IMR-90 (cell line): ENCODE results near the gene SP3. TPM values are rescaled to one million over a fixed set of nuclear protein-coding genes. Genes with fewer than 3 reads are reported as not detected.

Experiments
- ATAC-seq: fragments of 200-7000 bp; cut with Tn5 transposase; 2 replicates; pipeline ENCODE4 v1.9.1; 2020; ENCODE audit warnings: low read depth, mild to moderate bottlenecking, moderate library complexity
- BruUV-seq: library from RNA; stranded (reverse); fragments of 400-500 nt; replicated peaks from 2 replicates; lab custom pipeline; 2021; lab: Mats Ljungman, UMichigan
- CTCF ChIA-PET: fragments of 300-600 bp; formaldehyde crosslinking; extraction: SDS; loops from one replicate; lab custom pipeline; 2021; ENCODE audit warnings: antibody characterized with exemption; lab: Yijun Ruan, JAX
- POLR2A ChIA-PET: fragments of 300-600 bp; sonication (Branson Sonifier 250); formaldehyde crosslinking; loops from one replicate; lab custom pipeline; 2022; ENCODE audit warnings: antibody characterized with exemption; ENCODE audit not compliant: unreplicated experiment; lab: Charles Lee
- DNase-seq: peaks from one replicate; pipeline ENCODE4 v3.0.0; 2013
- H2AFZ ChIP-seq: replicated peaks from 2 replicates; pipeline ENCODE3; 2013; ENCODE audit warnings: low read length, mild to moderate bottlenecking; ENCODE audit not compliant: poor library complexity
- H2AK5ac ChIP-seq: 2 replicates; pipeline ENCODE4 v1.6.1; 2013; ENCODE audit warnings: low read depth, low read length, inconsistent platforms
- H2AK9ac ChIP-seq: replicated peaks from 2 replicates; pipeline ENCODE3; 2013; ENCODE audit warnings: mild to moderate bottlenecking, low read depth, low read length, moderate library complexity; ENCODE audit not compliant: poor library complexity
- H2BK120ac ChIP-seq: 2 replicates; pipeline ENCODE4 v1.6.1; 2013; ENCODE audit warnings: low read depth, low read length, inconsistent platforms
- H2BK15ac ChIP-seq: 3 replicates; pipeline ENCODE4 v1.6.1; 2013; ENCODE audit warnings: low read depth, low read length, inconsistent platforms
- H2BK20ac ChIP-seq: 2 replicates; pipeline ENCODE4 v1.6.1; 2013; ENCODE audit warnings: low read depth, mild to moderate bottlenecking, inconsistent platforms, low read length, moderate library complexity
- H2BK5ac ChIP-seq: 2 replicates; pipeline ENCODE4 v1.6.1; 2013; ENCODE audit warnings: mild to moderate bottlenecking, low read depth, low read length, inconsistent platforms; ENCODE audit not compliant: poor library complexity, severe bottlenecking
- H3K14ac ChIP-seq: replicated peaks from 2 replicates; pipeline ENCODE4 v1.6.1; 2013; ENCODE audit warnings: low read depth, low read length, inconsistent platforms
- H3K18ac ChIP-seq: 2 replicates; pipeline ENCODE4 v1.6.1; 2013; ENCODE audit warnings: low read depth, low read length, control low read depth
- H3K23ac ChIP-seq: 2 replicates; pipeline ENCODE4 v1.6.1; 2013; ENCODE audit warnings: low read depth, low read length, inconsistent platforms
- H3K27ac ChIP-seq: 2 replicates; pipeline ENCODE4 v1.5.1; 2013; ENCODE audit warnings: mild to moderate bottlenecking, control low read depth, low read length; ENCODE audit not compliant: insufficient read depth
- H3K27me3 ChIP-seq: 2 replicates; pipeline ENCODE4 v1.6.1; 2013; ENCODE audit warnings: low read length; ENCODE audit not compliant: control insufficient read depth, insufficient read depth
- H3K36me3 ChIP-seq: 2 replicates; pipeline ENCODE4 v1.6.1; 2013; ENCODE audit warnings: low read length, mixed read lengths; ENCODE audit not compliant: control insufficient read depth, insufficient read depth
- H3K4ac ChIP-seq: 2 replicates; pipeline ENCODE4 v1.6.1; 2013; ENCODE audit warnings: low read depth, low read length, inconsistent platforms
- H3K4me1 ChIP-seq: 2 replicates; pipeline ENCODE4 v1.6.1; 2013; ENCODE audit warnings: low read length, mixed read lengths; ENCODE audit not compliant: control insufficient read depth, insufficient read depth
- H3K4me2 ChIP-seq: 2 replicates; pipeline ENCODE4 v1.6.1; 2013; ENCODE audit warnings: low read depth, mild to moderate bottlenecking, control low read depth, low read length, moderate library complexity
- H3K4me3 ChIP-seq: 2 replicates; pipeline ENCODE4 v1.5.1; 2013; ENCODE audit warnings: low read depth, mild to moderate bottlenecking, control low read depth, low read length, moderate library complexity; ENCODE audit not compliant: insufficient read depth
- H3K56ac ChIP-seq: 2 replicates; pipeline ENCODE4 v1.6.1; 2013; ENCODE audit warnings: low read length, inconsistent platforms; ENCODE audit not compliant: insufficient read depth; ENCODE audit errors: extremely low read depth
- H3K79me1 ChIP-seq, 2 experiments: 2 replicates each; pipeline ENCODE4 v1.6.1; 2013; ENCODE audit warnings: low read length in 2 of 2, inconsistent platforms in 1 of 2, low read depth in 1 of 2
- H3K9ac ChIP-seq: 2 replicates; pipeline ENCODE4 v1.6.1; 2013; ENCODE audit warnings: low read depth, low read length, control low read depth
- H3K9me1 ChIP-seq: 2 replicates; pipeline ENCODE4 v1.6.1; 2013; ENCODE audit warnings: low read length, inconsistent platforms; ENCODE audit not compliant: insufficient read depth
- H3K9me3 ChIP-seq: 2 replicates; pipeline ENCODE4 v1.6.1; 2013; ENCODE audit warnings: low read length; ENCODE audit not compliant: control insufficient read depth, insufficient read depth
- H4K20me1 ChIP-seq: 2 replicates; pipeline ENCODE4 v1.6.1; 2013; ENCODE audit warnings: low read length, inconsistent platforms; ENCODE audit not compliant: insufficient read depth
- H4K5ac ChIP-seq: 2 replicates; pipeline ENCODE4 v1.6.1; 2013; ENCODE audit warnings: mild to moderate bottlenecking, low read depth, low read length, control low read depth
- H4K8ac ChIP-seq, 2 experiments: 2 replicates each; pipeline ENCODE4 v1.6.1; 2013; ENCODE audit warnings: low read depth in 2 of 2, low read length in 2 of 2, control low read depth in 1 of 2, inconsistent platforms in 1 of 2
- H4K91ac ChIP-seq: 2 replicates; pipeline ENCODE4 v1.6.1; 2013; ENCODE audit warnings: low read depth, low read length, inconsistent platforms; ENCODE audit not compliant: insufficient read depth
- BHLHE40 ChIP-seq: fragments of 150-350 bp; IDR thresholded peaks from 2 replicates; pipeline ENCODE4 v1.6.1; 2016; ENCODE audit warnings: mild to moderate bottlenecking, low read depth, low read length
- CEBPB ChIP-seq: IDR thresholded peaks from 2 replicates; pipeline ENCODE4 v1.6.1; 2012; ENCODE audit warnings: low read depth, low read length, improper control_type of control experiment
- ELK1 ChIP-seq: fragments of 150-350 bp; IDR thresholded peaks from 2 replicates; pipeline ENCODE4 v1.6.1; 2016; ENCODE audit warnings: low read depth, mild to moderate bottlenecking, low read length, moderate library complexity, borderline replicate concordance
- FOS ChIP-seq: fragments of 150-350 bp; IDR thresholded peaks from 2 replicates; pipeline ENCODE4 v1.6.1; 2016; ENCODE audit warnings: low read depth, low read length
- MAFK ChIP-seq: IDR thresholded peaks from 2 replicates; pipeline ENCODE4 v1.6.1; 2012; ENCODE audit warnings: low read depth, low read length, improper control_type of control experiment
- MAZ ChIP-seq: IDR thresholded peaks from 2 replicates; pipeline ENCODE4 v1.6.1; 2012; ENCODE audit warnings: low read depth, mild to moderate bottlenecking, low read length, improper control_type of control experiment, moderate library complexity, borderline replicate concordance
- NFE2L2 ChIP-seq: fragments of 150-350 bp; IDR thresholded peaks from 2 replicates; pipeline ENCODE4 v1.6.1; 2016; ENCODE audit warnings: low read depth, mild to moderate bottlenecking, low read length
- POLR2A ChIP-seq: IDR thresholded peaks from 2 replicates; pipeline ENCODE4 v1.6.1; 2012; ENCODE audit warnings: mild to moderate bottlenecking, low read depth, low read length
- RAD21 ChIP-seq: IDR thresholded peaks from 2 replicates; pipeline ENCODE4 v1.6.1; 2012; ENCODE audit warnings: low read length, improper control_type of control experiment
- RCOR1 ChIP-seq: IDR thresholded peaks from 2 replicates; pipeline ENCODE4 v1.6.1; 2012; ENCODE audit warnings: mild to moderate bottlenecking, low read length, improper control_type of control experiment; ENCODE audit not compliant: insufficient replicate concordance
- RFX5 ChIP-seq: IDR thresholded peaks from 2 replicates; pipeline ENCODE4 v1.8.0; 2012; ENCODE audit warnings: low read depth, mild to moderate bottlenecking, low read length, moderate library complexity
- SMC3 ChIP-seq: fragments of 150-350 bp; IDR thresholded peaks from 2 replicates; pipeline ENCODE4 v1.6.1; 2016; ENCODE audit warnings: low read depth, mild to moderate bottlenecking, antibody characterized with exemption, low read length, moderate library complexity
- USF2 ChIP-seq: fragments of 150-350 bp; IDR thresholded peaks from 2 replicates; pipeline ENCODE4 v1.6.1; 2017; ENCODE audit warnings: mild to moderate bottlenecking, antibody characterized with exemption, low read length, low read depth
- WGBS, 2 experiments: methylation state at CpG; one replicate each; pipeline versions ENCODE4 v1.1.5 to v1.1.7; 2013; ENCODE audit warnings: missing lambda C conversion rate in 2 of 2; ENCODE audit not compliant: insufficient read length in 1 of 2; ENCODE audit errors: extremely low coverage in 2 of 2; 5-methylcytosine and 5-hydroxymethylcytosine counted together
- dilution Hi-C: fragments of 300-500 bp; cut with HindIII; formaldehyde crosslinking; loops from one replicate; pipeline ENCODE4 v1.14.3; 2018; ENCODE audit warnings: low sequenced_read_pairs; ENCODE audit not compliant: unreplicated experiment
- in situ Hi-C: fragments of 300-500 bp; cut with MboI; formaldehyde crosslinking; loops from 3 replicates; pipeline ENCODE4 v1.14.3; 2019; ENCODE audit warnings: low sequenced_read_pairs, inconsistent platforms, mixed read lengths
- intact Hi-C: fragments of 100-400 bp; cut with micrococcal nuclease; formaldehyde crosslinking; loops from 2 replicates; pipeline ENCODE4 v1.10.0; 2022
- polyA plus RNA-seq, 3 experiments: library from polyadenylated mRNA; depleted of rRNA; stranded (reverse); fragments of >200 nt; gene quantifications; 2 replicates each; pipeline ENCODE4 v1.2.3, GENCODE V29; 2012; ENCODE audit warnings: low replicate concordance in 1 of 3
- total RNA-seq: library from RNA; depleted of rRNA; stranded (reverse); fragments of >200 nt; gene quantifications from 2 replicates; pipeline ENCODE4 v1.2.3, GENCODE V29; 2012
- TF ChIP-seq, protein P1 (sequence below): conservative IDR thresholded peaks from 2 replicates; pipeline ENCODE4 v1.5.1; 2012; ENCODE audit warnings: mild to moderate bottlenecking, low read depth, low read length, improper control_type of control experiment

Gene SP3
- total and polyA plus RNA-seq, 2 of the 4 experiments (the other 2 are of a cell fraction), result 26.7 to 136 TPM

- Histone ChIP-seq H4K91ac (no peak overlapping the region), H3K9me1 (no peaks in the 10 kb centered on the region), H3K9me3 (no peaks in the 10 kb centered on the region), H3K4me1 (peaks cover 13% of the 10 kb centered on the region), H4K20me1 (no peaks in the 10 kb centered on the region), H3K14ac (no peak overlapping the region), H3K9ac (no peak overlapping the region), H2AK5ac (no peak overlapping the region), H4K8ac (no peak overlapping the region), H2BK15ac (no peak overlapping the region), H3K27ac (no peak overlapping the region), H3K27me3 (no peaks in the 10 kb centered on the region), H2AFZ (no peak overlapping the region), H2BK5ac (no peak overlapping the region), H3K23ac (no peak overlapping the region), H3K18ac (no peak overlapping the region), H3K4me3 (no peak overlapping the region), H3K36me3 (no peaks in the 10 kb centered on the region), H3K4me2 (no peak overlapping the region), H2BK120ac (no peak overlapping the region), H3K56ac (no peak overlapping the region), H3K79me1 (no peaks in the 10 kb centered on the region), H4K5ac (no peak overlapping the region), H2BK20ac (no peak overlapping the region), H3K4ac (no peak overlapping the region), H2AK9ac (no peak overlapping the region)
- dilution Hi-C loops (no loop called here), intact Hi-C loops (no loop called here), in situ Hi-C loops (no loop called here)
- POLR2A ChIA-PET, result no interaction called here
- WGBS, 2 experiments, result no CpG with 5 or more reads among the region's 2 CpGs
- TF ChIP-seq CEBPB, result no peak
- TF ChIP-seq POLR2A, result no peak
- no peak for TF ChIP-seq RCOR1
- TF ChIP-seq SMC3, result no peak
- TF ChIP-seq FOS, result no peak
- TF ChIP-seq NFE2L2, result no peak
- TF ChIP-seq RFX5, result no peak
- TF ChIP-seq ELK1, result no peak
- TF ChIP-seq RAD21, result no peak
- TF ChIP-seq, protein P1, sequence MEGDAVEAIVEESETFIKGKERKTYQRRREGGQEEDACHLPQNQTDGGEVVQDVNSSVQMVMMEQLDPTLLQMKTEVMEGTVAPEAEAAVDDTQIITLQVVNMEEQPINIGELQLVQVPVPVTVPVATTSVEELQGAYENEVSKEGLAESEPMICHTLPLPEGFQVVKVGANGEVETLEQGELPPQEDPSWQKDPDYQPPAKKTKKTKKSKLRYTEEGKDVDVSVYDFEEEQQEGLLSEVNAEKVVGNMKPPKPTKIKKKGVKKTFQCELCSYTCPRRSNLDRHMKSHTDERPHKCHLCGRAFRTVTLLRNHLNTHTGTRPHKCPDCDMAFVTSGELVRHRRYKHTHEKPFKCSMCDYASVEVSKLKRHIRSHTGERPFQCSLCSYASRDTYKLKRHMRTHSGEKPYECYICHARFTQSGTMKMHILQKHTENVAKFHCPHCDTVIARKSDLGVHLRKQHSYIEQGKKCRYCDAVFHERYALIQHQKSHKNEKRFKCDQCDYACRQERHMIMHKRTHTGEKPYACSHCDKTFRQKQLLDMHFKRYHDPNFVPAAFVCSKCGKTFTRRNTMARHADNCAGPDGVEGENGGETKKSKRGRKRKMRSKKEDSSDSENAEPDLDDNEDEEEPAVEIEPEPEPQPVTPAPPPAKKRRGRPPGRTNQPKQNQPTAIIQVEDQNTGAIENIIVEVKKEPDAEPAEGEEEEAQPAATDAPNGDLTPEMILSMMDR, result no peak
- TF ChIP-seq USF2, result no peak
- no peak for TF ChIP-seq MAFK
- TF ChIP-seq BHLHE40, result no peak
- no peak for TF ChIP-seq MAZ
- no TSS peak for BruUV-seq
- CTCF ChIA-PET, result no interaction called here
- DNase-seq, result no peak
- ATAC-seq, result no peak
These were observed 46.6 kb upstream of the SP3 start for GRCh38 chr2:174011796-174012195.
